Colonic mucosa (tissue), 4 donors: ENCODE results near the gene KIAA2012. TPM values are rescaled to one million over a fixed set of nuclear protein-coding genes. Genes with fewer than 3 reads are reported as not detected.

Experiments used
- DNase-seq: peaks from one replicate; pipeline ENCODE4 v3.0.0-alpha.2; 2020
- H3K27ac ChIP-seq: fragments of 200-600 bp; one replicate; pipeline ENCODE4 v1.8.0; 2021
- H3K27me3 ChIP-seq: fragments of 200-600 bp; one replicate; pipeline ENCODE4 v1.8.0; 2021
- H3K36me3 ChIP-seq: fragments of 200-600 bp; one replicate; pipeline ENCODE4 v1.8.0; 2021
- H3K4me1 ChIP-seq: fragments of 200-600 bp; one replicate; pipeline ENCODE4 v1.8.0; 2021; ENCODE audit warnings: mild to moderate bottlenecking
- H3K4me3 ChIP-seq: fragments of 200-600 bp; one replicate; pipeline ENCODE4 v1.8.0; 2021
- H3K9ac ChIP-seq, 2 donors: one replicate each; pipeline ENCODE4 v1.7.0; 2013; ENCODE audit warnings: control low read depth in 2 of 2, low read depth in 2 of 2, low read length in 2 of 2
- H3K9me3 ChIP-seq: fragments of 200-600 bp; one replicate; pipeline ENCODE4 v1.8.0; 2021
- CTCF ChIP-seq: fragments of 200-600 bp; IDR thresholded peaks from one replicate; pipeline ENCODE4 v1.8.0; 2022; ENCODE audit warnings: antibody characterized with exemption, mild to moderate bottlenecking
- intact Hi-C: fragments of 100-400 bp; cut with DNase I; formaldehyde crosslinking; loops from one replicate; pipeline ENCODE4 v1.14.1; 2022
- total RNA-seq, 2 donors: library from RNA; stranded (reverse); fragmentation: NEBNext Ultra II Directional in 1 of 2; extraction: Animal tissue kit (Norgen Biotek cat#: 25700) in 1 of 2; gene quantifications; one replicate each; pipeline ENCODE4 v1.2.1, GENCODE V29; 2021
- donor health status: healthy.
- donor health status: DM: no; HTN: no; CAD: no.
- donor health status: DM: no; HTN: no; CAD: no.

KIAA2012 gene
- total RNA-seq, 2 donors from 2014 or later: not detected

- Histone ChIP-seq H3K36me3 (no peaks in the 10 kb centered on the region), H3K9me3 (no peaks in the 10 kb centered on the region), H3K4me1 (no peaks in the 10 kb centered on the region), H3K4me3 (no peak overlapping the region), H3K27ac (no peak overlapping the region), H3K27me3 (no peaks in the 10 kb centered on the region), H3K9ac (no peak overlapping the region)
- TF ChIP-seq CTCF: no peak
- DNase-seq: no peak
- intact Hi-C loops: no loop called here
Observed at GRCh38 chr2:202061695-202062094, 11.4 kb upstream of the KIAA2012 start.

- no peaks in the 10 kb centered on the region for H3K27me3 ChIP-seq
- H3K4me3 ChIP-seq: no peak overlapping the region
- intact Hi-C loops: no loop called here
- H3K4me1 ChIP-seq: no peaks in the 10 kb centered on the region
- no peak overlapping the region for H3K27ac ChIP-seq
- H3K9ac ChIP-seq: no peak overlapping the region
- H3K9me3 ChIP-seq: no peaks in the 10 kb centered on the region
- DNase-seq: no peak
- H3K36me3 ChIP-seq: no peaks in the 10 kb centered on the region
- TF ChIP-seq CTCF: no peak
Observed at GRCh38 chr2:202064171-202064880, 8.7 kb upstream of the KIAA2012 start.

GRCh38 chr2:202064881-202065230 is 8.2 kb upstream of the KIAA2012 start:
- Histone ChIP-seq H3K4me3 (no peak overlapping the region), H3K27ac (no peak overlapping the region), H3K4me1 (peaks cover 2% of the 10 kb centered on the region), H3K9me3 (no peaks in the 10 kb centered on the region), H3K9ac (no peak overlapping the region), H3K36me3 (no peaks in the 10 kb centered on the region), H3K27me3 (no peaks in the 10 kb centered on the region)
- no peak for TF ChIP-seq CTCF
- DNase-seq: no peak
- intact Hi-C loops: no loop called here

- no peak overlapping the region for H3K9ac ChIP-seq
- no peak overlapping the region for H3K27ac ChIP-seq
- H3K9me3 ChIP-seq: no peaks in the 10 kb centered on the region
- H3K36me3 ChIP-seq: no peaks in the 10 kb centered on the region
- TF ChIP-seq CTCF: no peak
- H3K4me1 ChIP-seq: peaks cover 5% of the 10 kb centered on the region
- DNase-seq: no peak
- no peak overlapping the region for H3K4me3 ChIP-seq
- intact Hi-C loops: no loop called here
- H3K27me3 ChIP-seq: no peaks in the 10 kb centered on the region
Observed at GRCh38 chr2:202065876-202066275, 7.2 kb upstream of the KIAA2012 start.

GRCh38 chr2:202066875-202067274 is 6.2 kb upstream of the KIAA2012 start:
- Histone ChIP-seq H3K27me3 (no peaks in the 10 kb centered on the region), H3K36me3 (no peaks in the 10 kb centered on the region), H3K4me1 (peaks cover 5% of the 10 kb centered on the region), H3K27ac (no peak overlapping the region), H3K4me3 (no peak overlapping the region), H3K9ac (no peak overlapping the region), H3K9me3 (no peaks in the 10 kb centered on the region)
- intact Hi-C loops: no loop called here
- TF ChIP-seq CTCF: no peak
- no peak for DNase-seq
